HUES48 (cell line): ENCODE results near the gene PRR20G.

Experiments used
- H3K27ac ChIP-seq: one replicate; pipeline ENCODE4 v1.7.0; 2013; ENCODE audit warnings: low read depth, low read length, inconsistent platforms
- H3K27me3 ChIP-seq: 2 replicates; pipeline ENCODE4 v1.6.1; 2013; ENCODE audit warnings: mild to moderate bottlenecking, low read length; ENCODE audit not compliant: control insufficient read depth, insufficient read depth
- H3K36me3 ChIP-seq: 2 replicates; pipeline ENCODE4 v1.6.1; 2013; ENCODE audit warnings: low read length; ENCODE audit not compliant: control insufficient read depth, insufficient read depth
- H3K4me1 ChIP-seq: 2 replicates; pipeline ENCODE4 v1.6.1; 2013; ENCODE audit warnings: mild to moderate bottlenecking, low read length; ENCODE audit not compliant: control insufficient read depth, insufficient read depth
- H3K4me3 ChIP-seq: 2 replicates; pipeline ENCODE4 v1.5.1; 2013; ENCODE audit warnings: mild to moderate bottlenecking, low read depth, low read length
- H3K9ac ChIP-seq: 2 replicates; pipeline ENCODE4 v1.6.1; 2013; ENCODE audit warnings: mild to moderate bottlenecking, low read depth, low read length, moderate library complexity
- H3K9me3 ChIP-seq: 2 replicates; pipeline ENCODE4 v1.6.1; 2013; ENCODE audit warnings: low read length; ENCODE audit not compliant: control insufficient read depth, insufficient read depth

Gene PRR20G

GRCh38 chr3:127254730-127255129 is 33.1 kb downstream of the PRR20G start:
- peaks cover 26% of the 10 kb centered on the region for H3K9me3 ChIP-seq
- H3K27ac ChIP-seq: no peak overlapping the region
- no peaks in the 10 kb centered on the region for H3K36me3 ChIP-seq
- H3K4me1 ChIP-seq: no peaks in the 10 kb centered on the region
- H3K4me3 ChIP-seq: no peak overlapping the region
- H3K27me3 ChIP-seq: no peaks in the 10 kb centered on the region
- H3K9ac ChIP-seq: no peak overlapping the region

GRCh38 chr3:127254033-127254644 is 33.7 kb downstream of the PRR20G start:
- H3K36me3 ChIP-seq: no peaks in the 10 kb centered on the region
- H3K27me3 ChIP-seq: no peaks in the 10 kb centered on the region
- peaks cover 30% of the 10 kb centered on the region for H3K9me3 ChIP-seq
- no peak overlapping the region for H3K9ac ChIP-seq
- H3K27ac ChIP-seq: no peak overlapping the region
- H3K4me1 ChIP-seq: no peaks in the 10 kb centered on the region
- H3K4me3 ChIP-seq: no peak overlapping the region

GRCh38 chr3:127253491-127253890 is 34.4 kb downstream of the PRR20G start:
- Histone ChIP-seq H3K36me3 (no peaks in the 10 kb centered on the region), H3K27ac (no peak overlapping the region), H3K9me3 (peaks cover 36% of the 10 kb centered on the region), H3K27me3 (no peaks in the 10 kb centered on the region), H3K4me3 (no peak overlapping the region), H3K4me1 (no peaks in the 10 kb centered on the region), H3K9ac (no peak overlapping the region)

GRCh38 chr3:127252446-127252845 is 35.4 kb downstream of the PRR20G start:
- H3K9me3 ChIP-seq: peaks cover 46% of the 10 kb centered on the region
- no peak overlapping the region for H3K4me3 ChIP-seq
- H3K36me3 ChIP-seq: no peaks in the 10 kb centered on the region
- H3K9ac ChIP-seq: no peak overlapping the region
- H3K27ac ChIP-seq: no peak overlapping the region
- H3K27me3 ChIP-seq: no peaks in the 10 kb centered on the region
- H3K4me1 ChIP-seq: no peaks in the 10 kb centered on the region

GRCh38 chr3:127250032-127250431 is 37.8 kb downstream of the PRR20G start:
- Histone ChIP-seq H3K36me3 (no peaks in the 10 kb centered on the region), H3K9me3 (peaks cover 63% of the 10 kb centered on the region), H3K4me1 (no peaks in the 10 kb centered on the region), H3K9ac (no peak overlapping the region), H3K27me3 (no peaks in the 10 kb centered on the region), H3K27ac (no peak overlapping the region), H3K4me3 (no peak overlapping the region)

- H3K36me3 ChIP-seq: no peaks in the 10 kb centered on the region
- H3K9me3 ChIP-seq: peaks cover 76% of the 10 kb centered on the region
- H3K27me3 ChIP-seq: no peaks in the 10 kb centered on the region
- no peaks in the 10 kb centered on the region for H3K4me1 ChIP-seq
- no peak overlapping the region for H3K4me3 ChIP-seq
- no peak overlapping the region for H3K9ac ChIP-seq
- no peak overlapping the region for H3K27ac ChIP-seq
These were observed 40.6 kb downstream of the PRR20G start for GRCh38 chr3:127247292-127247691.

GRCh38 chr3:127238602-127239001 is 49.2 kb downstream of the PRR20G start:
- Histone ChIP-seq H3K36me3 (no peaks in the 10 kb centered on the region), H3K27ac (no peak overlapping the region), H3K4me1 (no peaks in the 10 kb centered on the region), H3K4me3 (no peak overlapping the region), H3K27me3 (no peaks in the 10 kb centered on the region), H3K9me3 (peaks cover 20% of the 10 kb centered on the region; the same call in 1 of the 2 replicates), H3K9ac (no peak overlapping the region)

- Histone ChIP-seq H3K36me3 (no peaks in the 10 kb centered on the region), H3K4me1 (no peaks in the 10 kb centered on the region), H3K27ac (no peak overlapping the region), H3K9me3 (peaks cover 20% of the 10 kb centered on the region), H3K9ac (no peak overlapping the region), H3K4me3 (no peak overlapping the region), H3K27me3 (no peaks in the 10 kb centered on the region)
These were observed 50.0 kb downstream of the PRR20G start for GRCh38 chr3:127237835-127238234.

GRCh38 chr3:127235706-127236105 is 52.1 kb downstream of the PRR20G start:
- peaks cover 2% of the 10 kb centered on the region for H3K9me3 ChIP-seq
- no peak overlapping the region for H3K4me3 ChIP-seq
- H3K9ac ChIP-seq: no peak overlapping the region
- H3K27me3 ChIP-seq: no peaks in the 10 kb centered on the region
- no peak overlapping the region for H3K27ac ChIP-seq
- no peaks in the 10 kb centered on the region for H3K36me3 ChIP-seq
- H3K4me1 ChIP-seq: no peaks in the 10 kb centered on the region

GRCh38 chr3:127234778-127235177 is 53.1 kb downstream of the PRR20G start:
- H3K9me3 ChIP-seq: peaks cover 3% of the 10 kb centered on the region
- no peak overlapping the region for H3K4me3 ChIP-seq
- no peaks in the 10 kb centered on the region for H3K27me3 ChIP-seq
- no peak overlapping the region for H3K27ac ChIP-seq
- H3K36me3 ChIP-seq: no peaks in the 10 kb centered on the region
- H3K4me1 ChIP-seq: no peaks in the 10 kb centered on the region
- no peak overlapping the region for H3K9ac ChIP-seq
